Kidney epithelial cell (primary cell): ENCODE data around the gene HIBCH. TPM values are rescaled to one million over a fixed set of nuclear protein-coding genes. Genes with fewer than 3 reads are reported as not detected.
"Not testable (repeated sequence)": the region's sequence is repeated elsewhere in the genome, so short reads cannot be mapped to it uniquely, and the experiment has no call there.

Experiments
- DNase-seq: peaks from one replicate; pipeline ENCODE4 v3.0.0-alpha.2; 2010; ENCODE audit warnings: low read depth
- H3K27me3 ChIP-seq: 2 replicates; pipeline ENCODE4 v1.6.0; 2011; ENCODE audit warnings: low read length; ENCODE audit not compliant: control insufficient read depth, insufficient read depth
- H3K36me3 ChIP-seq: 2 replicates; pipeline ENCODE4 v1.5.1; 2011; ENCODE audit warnings: low read length; ENCODE audit not compliant: control insufficient read depth, insufficient read depth
- H3K4me3 ChIP-seq: 2 replicates; pipeline ENCODE4 v1.5.1; 2011; ENCODE audit warnings: low read depth, mild to moderate bottlenecking, control low read depth, low read length
- CTCF ChIP-seq: IDR thresholded peaks from 2 replicates; pipeline ENCODE4 v1.5.1; 2011; ENCODE audit warnings: mild to moderate bottlenecking, moderate library complexity, low read length, control low read depth, inconsistent platforms; ENCODE audit not compliant: insufficient read depth, poor library complexity, severe bottlenecking
- total RNA-seq: library from RNA; depleted of rRNA; stranded (reverse); fragments of >200 nt; gene quantifications from 2 replicates; pipeline ENCODE4 v1.2.3, GENCODE V29; 2015

HIBCH gene
- total RNA-seq, 1 donor from 2014 or later: 7.8 TPM

DNA sequence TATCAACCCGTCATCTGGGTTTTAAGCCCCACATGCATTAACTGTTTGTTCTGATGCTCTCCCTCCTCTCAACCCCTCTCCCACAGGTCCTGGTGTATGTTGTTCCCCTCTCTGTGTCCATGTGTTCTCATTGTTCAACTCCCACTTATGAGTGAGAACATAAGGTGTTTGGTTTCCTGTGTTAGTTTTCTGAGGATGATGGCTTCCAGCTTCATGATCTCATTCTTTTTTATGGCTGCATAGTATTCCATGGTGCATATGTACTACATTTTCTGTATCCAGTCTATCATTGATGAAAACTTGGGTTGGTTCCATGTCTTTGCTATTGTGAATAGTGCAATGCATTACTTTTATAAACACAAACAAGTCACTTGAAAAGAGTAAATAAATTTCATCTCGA lies 16.8 kb upstream of the HIBCH start:
- Histone ChIP-seq H3K36me3 (no peaks in the 10 kb centered on the region), H3K4me3 (no peak overlapping the region), H3K27me3 (no peaks in the 10 kb centered on the region)
- no peak for TF ChIP-seq CTCF
- DNase-seq: no peak

GRCh38 chr2:190335584-190335983 lies 16.0 kb upstream of the HIBCH start:
- not testable (repeated sequence) for DNase-seq, H3K27me3 ChIP-seq, H3K4me3 ChIP-seq, H3K36me3 ChIP-seq

GRCh38 chr2:190335225-190335559 lies 15.6 kb upstream of the HIBCH start:
- Histone ChIP-seq H3K36me3 (no peaks in the 10 kb centered on the region), H3K27me3 (no peaks in the 10 kb centered on the region), H3K4me3 (no peak overlapping the region)
- TF ChIP-seq CTCF: no peak
- DNase-seq: no peak

DNA sequence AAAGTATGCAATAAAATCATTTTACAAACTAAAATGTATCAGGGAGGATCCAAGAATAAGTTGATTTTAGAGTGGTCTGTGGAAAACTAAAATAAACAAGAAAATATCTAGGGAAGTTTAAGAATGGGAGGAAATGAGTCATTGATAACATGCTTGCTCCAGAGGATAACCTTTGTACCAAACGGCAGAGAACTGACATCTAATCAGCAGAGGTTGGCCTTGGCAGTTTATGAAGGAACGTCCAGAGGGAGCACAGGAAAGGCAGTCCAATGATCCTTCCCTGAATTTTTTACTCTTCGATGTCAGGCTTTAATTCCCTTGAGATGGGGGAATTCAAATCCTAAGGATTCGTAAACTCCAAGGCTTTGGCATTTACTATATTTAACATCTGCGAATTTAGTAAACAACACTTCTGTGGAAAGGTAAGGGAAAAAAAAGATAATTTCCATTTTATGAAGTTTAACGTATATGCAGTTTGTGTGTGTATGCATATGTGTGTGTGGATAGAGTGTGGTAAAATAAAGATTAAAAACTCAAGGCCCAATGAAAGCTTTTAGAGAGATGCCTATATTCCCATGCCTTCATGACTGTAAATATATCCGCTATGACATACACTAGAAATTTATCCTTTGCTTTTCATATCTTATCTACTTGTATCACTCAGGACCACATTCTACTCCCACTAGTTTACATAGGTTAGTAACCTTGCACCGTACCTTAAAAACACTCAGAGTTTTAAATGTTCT lies 15.0 kb upstream of the HIBCH start:
- DNase-seq: no peak
- H3K27me3 ChIP-seq: no peaks in the 10 kb centered on the region
- TF ChIP-seq CTCF: no peak
- H3K36me3 ChIP-seq: no peaks in the 10 kb centered on the region
- no peak overlapping the region for H3K4me3 ChIP-seq

DNA sequence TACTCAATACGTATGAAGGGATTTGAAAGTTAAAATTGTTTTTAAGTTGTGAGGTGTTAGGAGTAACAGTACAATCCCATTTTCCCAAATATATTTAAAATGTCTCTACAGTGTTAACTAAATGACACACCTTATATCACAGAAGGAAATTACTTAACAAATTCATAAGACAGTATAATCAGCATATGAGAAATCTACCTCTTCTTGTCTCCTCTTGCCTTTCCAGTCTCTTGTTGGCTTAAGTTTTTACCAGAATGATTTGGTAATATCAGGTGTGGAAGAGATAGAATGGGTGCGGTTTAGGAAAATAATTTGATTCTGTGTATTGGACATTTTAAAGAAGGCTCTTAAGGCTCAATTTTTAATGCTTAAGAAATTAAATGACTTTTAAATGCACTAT lies 14.3 kb upstream of the HIBCH start:
- H3K4me3 ChIP-seq: no peak overlapping the region
- no peak for DNase-seq

GRCh38 chr2:190333395-190333794 lies 13.8 kb upstream of the HIBCH start:
- TF ChIP-seq CTCF: no peak
- Histone ChIP-seq H3K27me3 (no peaks in the 10 kb centered on the region), H3K4me3 (no peak overlapping the region), H3K36me3 (no peaks in the 10 kb centered on the region)
- no peak for DNase-seq

More for the DNA sequence above, 14.3 kb upstream of the HIBCH start:
- Histone ChIP-seq H3K27me3 (no peaks in the 10 kb centered on the region), H3K36me3 (no peaks in the 10 kb centered on the region)
- no peak for TF ChIP-seq CTCF
